HG03175 (cell line): ENCODE measurements around the gene PPP4R3A.
"Not testable (repeated sequence)": the region's sequence is repeated elsewhere in the genome, so short reads cannot be mapped to it uniquely, and the experiment has no call there.

Source experiments
- ATAC-seq: cut with Tn5 transposase; IDR thresholded peaks from one replicate; pipeline ENCODE4 v1.9.1; 2021; ENCODE audit warnings: mild to moderate bottlenecking, moderate library complexity; ENCODE audit not compliant: unreplicated experiment

The PPP4R3A gene

GRCh38 chr14:91506226-91506625, 3.9 kb downstream of the PPP4R3A start:
- no peak for ATAC-seq

- ATAC-seq: no peak
These were observed 7.1 kb downstream of the PPP4R3A start for GRCh38 chr14:91503000-91503504.

GRCh38 chr14:91501951-91502930, 7.9 kb downstream of the PPP4R3A start:
- ATAC-seq: no peak

GRCh38 chr14:91501348-91501747, 8.8 kb downstream of the PPP4R3A start:
- no peak for ATAC-seq

- ATAC-seq: no peak
These were observed 13.3 kb downstream of the PPP4R3A start for GRCh38 chr14:91496790-91497189.

GRCh38 chr14:91494392-91495065, 15.6 kb downstream of the PPP4R3A start:
- not testable (repeated sequence) for ATAC-seq

GRCh38 chr14:91493169-91493568, 16.9 kb downstream of the PPP4R3A start:
- ATAC-seq: no peak

- no peak for ATAC-seq
These were observed 25.4 kb downstream of the PPP4R3A start for GRCh38 chr14:91484744-91485143.

GRCh38 chr14:91484186-91484585, 25.9 kb downstream of the PPP4R3A start:
- ATAC-seq: no peak

- no peak for ATAC-seq
These were observed 27.7 kb downstream of the PPP4R3A start for GRCh38 chr14:91482263-91483013.

- no peak for ATAC-seq
These were observed 32.7 kb downstream of the PPP4R3A start for GRCh38 chr14:91477388-91477787.

GRCh38 chr14:91473046-91473445, 37.1 kb downstream of the PPP4R3A start:
- no peak for ATAC-seq

GRCh38 chr14:91470216-91470615, 39.9 kb downstream of the PPP4R3A start:
- no peak for ATAC-seq

GRCh38 chr14:91466192-91466591, 43.9 kb downstream of the PPP4R3A start:
- no peak for ATAC-seq

- ATAC-seq: no peak
These were observed 45.4 kb downstream of the PPP4R3A start for GRCh38 chr14:91464615-91465205.

GRCh38 chr14:91458612-91459011, 51.5 kb downstream of the PPP4R3A start:
- ATAC-seq: no peak

GRCh38 chr14:91456283-91456682, 53.8 kb downstream of the PPP4R3A start:
- ATAC-seq: no peak

- ATAC-seq: no peak
These were observed 55.5 kb downstream of the PPP4R3A start for GRCh38 chr14:91454580-91454979.

- no peak for ATAC-seq
These were observed 56.0 kb downstream of the PPP4R3A start for GRCh38 chr14:91454155-91454554.

- no peak for ATAC-seq
These were observed 56.4 kb downstream of the PPP4R3A start for GRCh38 chr14:91453744-91454143.
